Fibroblast of pulmonary artery (primary cell): ENCODE data around the gene GPR55.
"Not testable (repeated sequence)": the region's sequence is repeated elsewhere in the genome, so short reads cannot be mapped to it uniquely, and the experiment has no call there.

Source experiments
- DNase-seq: peaks from one replicate; pipeline ENCODE4 v3.0.0-alpha.2; 2010; ENCODE audit warnings: low read depth
- H3K4me3 ChIP-seq: replicated peaks from 2 replicates; pipeline ENCODE4 v1.5.1; 2011; ENCODE audit warnings: low read depth, mild to moderate bottlenecking, control low read depth, low read length, moderate library complexity
- TF ChIP-seq, protein P1 (sequence below): IDR thresholded peaks from 2 replicates; pipeline ENCODE4 v1.5.1; 2011; ENCODE audit warnings: mild to moderate bottlenecking, control low read depth, low read length, inconsistent platforms; ENCODE audit errors: missing control alignments

GPR55 gene

DNA sequence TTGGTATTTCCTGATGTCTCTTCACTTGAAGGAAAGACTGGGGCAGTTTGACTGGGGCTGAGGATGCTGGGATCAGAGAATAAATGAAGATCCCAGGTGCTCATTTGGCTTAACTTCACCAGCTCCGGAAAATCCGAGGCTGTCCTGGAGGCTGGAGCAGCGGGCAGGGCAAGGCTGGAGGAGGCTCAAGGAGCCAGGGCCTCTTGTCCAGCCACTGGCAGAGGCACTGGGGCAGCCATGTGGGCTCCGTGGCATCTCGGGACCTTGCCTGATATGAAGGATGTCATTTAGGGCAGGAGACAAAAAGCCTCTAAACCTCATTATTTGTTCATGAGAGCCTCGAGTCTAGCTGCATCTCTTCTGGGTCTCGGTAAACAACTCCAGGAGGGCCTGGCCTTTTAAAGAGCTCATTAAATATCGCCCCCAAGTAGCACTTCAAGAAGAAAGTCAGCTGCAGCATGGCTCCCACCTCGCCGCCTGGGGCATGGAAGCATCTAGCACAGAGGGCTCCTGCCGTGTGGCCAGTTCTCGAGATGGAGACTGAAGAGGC lies 13.5 kb upstream of the GPR55 start:
- TF ChIP-seq, protein P1, sequence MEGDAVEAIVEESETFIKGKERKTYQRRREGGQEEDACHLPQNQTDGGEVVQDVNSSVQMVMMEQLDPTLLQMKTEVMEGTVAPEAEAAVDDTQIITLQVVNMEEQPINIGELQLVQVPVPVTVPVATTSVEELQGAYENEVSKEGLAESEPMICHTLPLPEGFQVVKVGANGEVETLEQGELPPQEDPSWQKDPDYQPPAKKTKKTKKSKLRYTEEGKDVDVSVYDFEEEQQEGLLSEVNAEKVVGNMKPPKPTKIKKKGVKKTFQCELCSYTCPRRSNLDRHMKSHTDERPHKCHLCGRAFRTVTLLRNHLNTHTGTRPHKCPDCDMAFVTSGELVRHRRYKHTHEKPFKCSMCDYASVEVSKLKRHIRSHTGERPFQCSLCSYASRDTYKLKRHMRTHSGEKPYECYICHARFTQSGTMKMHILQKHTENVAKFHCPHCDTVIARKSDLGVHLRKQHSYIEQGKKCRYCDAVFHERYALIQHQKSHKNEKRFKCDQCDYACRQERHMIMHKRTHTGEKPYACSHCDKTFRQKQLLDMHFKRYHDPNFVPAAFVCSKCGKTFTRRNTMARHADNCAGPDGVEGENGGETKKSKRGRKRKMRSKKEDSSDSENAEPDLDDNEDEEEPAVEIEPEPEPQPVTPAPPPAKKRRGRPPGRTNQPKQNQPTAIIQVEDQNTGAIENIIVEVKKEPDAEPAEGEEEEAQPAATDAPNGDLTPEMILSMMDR = no peak
- no peak overlapping the region for H3K4me3 ChIP-seq
- no peak for DNase-seq

- no peak for DNase-seq
- H3K4me3 ChIP-seq = no peak overlapping the region
- TF ChIP-seq, protein P1 = no peak
Observed at GRCh38 chr2:230938098-230938497, 13.1 kb upstream of the GPR55 start.

DNA sequence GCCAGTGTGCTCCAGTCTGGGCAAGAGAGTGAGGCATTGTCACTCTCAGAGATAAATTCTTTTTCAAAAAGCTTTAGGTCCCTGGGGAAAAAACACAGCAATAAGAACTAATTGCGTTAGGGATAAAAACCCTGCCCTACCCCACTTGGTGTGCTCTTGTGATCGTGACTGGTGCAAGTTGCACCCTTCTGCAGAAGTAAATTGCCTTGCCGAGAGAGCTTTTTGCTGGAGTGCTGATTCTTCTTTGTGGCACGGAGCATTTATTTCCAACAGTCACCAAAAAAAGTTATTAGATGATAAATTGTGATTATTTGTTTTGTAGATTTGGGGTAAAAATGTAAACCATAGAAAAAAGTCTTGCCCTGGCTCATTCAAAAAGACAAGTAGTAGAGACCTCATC lies 12.3 kb upstream of the GPR55 start:
- DNase-seq = no peak
- TF ChIP-seq, protein P1 = no peak
- H3K4me3 ChIP-seq = no peak overlapping the region

DNA sequence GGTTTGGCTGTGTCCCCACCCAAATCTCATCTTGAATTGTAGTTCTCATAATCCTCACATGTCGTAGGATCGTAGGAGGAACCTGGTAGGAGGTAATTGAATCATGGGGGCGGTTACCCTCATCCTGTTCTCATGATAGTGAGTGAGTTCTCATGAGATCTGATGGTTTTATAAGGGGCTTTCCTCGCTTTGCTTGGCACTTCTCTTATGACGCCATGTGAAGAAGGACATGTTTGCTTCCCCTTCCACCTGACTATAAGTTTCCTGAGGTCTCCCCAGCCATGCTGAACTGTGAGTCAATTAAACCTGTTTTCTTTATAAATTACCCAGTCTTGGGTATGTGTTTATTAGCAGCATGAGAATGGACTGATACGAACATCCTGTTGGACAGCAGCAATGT lies 11.2 kb upstream of the GPR55 start:
- H3K4me3 ChIP-seq, DNase-seq: not testable (repeated sequence)

GRCh38 chr2:230935130-230935430 lies 10.0 kb upstream of the GPR55 start:
- DNase-seq = no peak
- TF ChIP-seq, protein P1 = no peak
- no peak overlapping the region for H3K4me3 ChIP-seq

- DNase-seq = no peak
Observed at GRCh38 chr2:230934231-230935129, 9.4 kb upstream of the GPR55 start.

GRCh38 chr2:230933521-230934180 lies 8.6 kb upstream of the GPR55 start:
- TF ChIP-seq, protein P1 = no peak

More at GRCh38 chr2:230934231-230935129, 9.4 kb upstream of the GPR55 start:
- TF ChIP-seq, protein P1 = no peak
- no peak overlapping the region for H3K4me3 ChIP-seq

More at GRCh38 chr2:230933521-230934180, 8.6 kb upstream of the GPR55 start:
- DNase-seq = no peak
- no peak overlapping the region for H3K4me3 ChIP-seq
